Effector memory CD8-positive, alpha-beta T cell (primary cell): ENCODE data around the gene EFNA2.

Source experiments
- ATAC-seq: fragments of 150-1000 bp; cut with Tn5 transposase; replicated peaks from 2 replicates; pipeline ENCODE4 v1.10.0; 2021; ENCODE audit warnings: mild to moderate bottlenecking, moderate library complexity
- DNase-seq, 3 experiments: peaks; one replicate each; pipeline ENCODE4 v3.0.0; 2021
- H3K27ac Mint-ChIP-seq, 2 donors: one replicate each; pipeline ENCODE4 v1.8.0; 2022; ENCODE audit warnings: mild to moderate bottlenecking in 2 of 2, mixed read lengths in 2 of 2, moderate library complexity in 2 of 2
- H3K27me3 Mint-ChIP-seq, 2 donors: one replicate each; pipeline ENCODE4 v1.8.0; 2022; ENCODE audit warnings: mixed read lengths in 2 of 2
- H3K36me3 Mint-ChIP-seq: one replicate; pipeline ENCODE4 v1.8.0; 2022; ENCODE audit warnings: mild to moderate bottlenecking, moderate library complexity, mixed read lengths; ENCODE audit not compliant: insufficient read depth
- H3K4me1 Mint-ChIP-seq, 2 donors: one replicate each; pipeline ENCODE4 v1.8.0; 2022; ENCODE audit warnings: low read depth in 2 of 2, mixed read lengths in 2 of 2
- H3K4me3 Mint-ChIP-seq, 2 donors: one replicate each; pipeline ENCODE4 v1.8.0; 2022; ENCODE audit warnings: mild to moderate bottlenecking in 2 of 2, mixed read lengths in 2 of 2, moderate library complexity in 2 of 2
- H3K9me3 Mint-ChIP-seq, 2 donors: one replicate each; pipeline ENCODE4 v1.8.0; 2022; ENCODE audit warnings: mixed read lengths in 2 of 2

The EFNA2 gene

GRCh38 chr19:1349211-1349610, 63.5 kb downstream of the EFNA2 start:
- ATAC-seq = no peak
- Mint-ChIP-seq H3K4me1 (peaks cover 0 to 5% of the 10 kb centered on the region in 2 donors), H3K27ac (no peak overlapping the region), H3K9me3 (no peaks in the 10 kb centered on the region), H3K36me3 (peaks cover under 1% of the 10 kb centered on the region), H3K27me3 (peaks cover 6 to 8% of the 10 kb centered on the region in 2 donors), H3K4me3 (no peak overlapping the region)
- DNase-seq = no peak

- Mint-ChIP-seq H3K4me1 (peaks cover 5 to 8% of the 10 kb centered on the region in 2 donors), H3K4me3 (no peak overlapping the region), H3K27me3 (peaks cover 6 to 8% of the 10 kb centered on the region in 2 donors), H3K36me3 (peaks cover 8% of the 10 kb centered on the region), H3K9me3 (no peaks in the 10 kb centered on the region), H3K27ac (no peak overlapping the region)
- DNase-seq = no peak
- ATAC-seq = no peak
Measured at GRCh38 chr19:1350867-1351266, 65.2 kb downstream of the EFNA2 start.
